Peyer's patch (tissue), 4 donors: ENCODE measurements around the gene RHBDD1. TPM values are rescaled to one million over a fixed set of nuclear protein-coding genes. Genes with fewer than 3 reads are reported as not detected.
"Not testable (repeated sequence)": the region's sequence is repeated elsewhere in the genome, so short reads cannot be mapped to it uniquely, and the experiment has no call there.

ENCODE experiments used
- DNase-seq, 3 donors: peaks; one replicate each; pipeline ENCODE4 v3.0.0-alpha.2; 2017 to 2019
- H3K27ac ChIP-seq, 4 donors: fragments of 200-600 bp; sonication (generic); one replicate each; pipeline ENCODE4 v1.5.1; 2016 to 2019
- H3K27me3 ChIP-seq, 2 donors: fragments of 200-600 bp; sonication (generic); one replicate each; pipeline ENCODE4 v1.5.1; 2019
- H3K36me3 ChIP-seq, 3 donors: fragments of 200-600 bp; sonication (generic); one replicate each; pipeline ENCODE4 v1.5.1; 2016 to 2019
- H3K4me1 ChIP-seq, 4 donors: fragments of 200-600 bp; sonication (generic); one replicate each; pipeline ENCODE4 v1.5.1; 2016 to 2019
- H3K4me3 ChIP-seq, 4 donors: fragments of 200-600 bp; sonication (generic); 1 replicate in 3 of 4; 2 replicates in 1 of 4; pipeline ENCODE4 v1.5.1; 2016 to 2019; ENCODE audit warnings: mild to moderate bottlenecking in 1 of 4
- H3K9me3 ChIP-seq, 4 donors: fragments of 200-600 bp; sonication (generic); one replicate each; pipeline ENCODE4 v1.5.1; 2016 to 2019; ENCODE audit warnings: mild to moderate bottlenecking in 1 of 4
- CTCF ChIP-seq, 6 experiments: fragments of 450-650 bp in 4 of 6; fragments of 200-600 bp in 2 of 6; sonication (generic) in 1 of 6; IDR thresholded peaks; one replicate each; pipeline ENCODE4 v1.5.1; 2017 to 2019; ENCODE audit warnings: antibody characterized with exemption in 6 of 6, mild to moderate bottlenecking in 3 of 6, moderate library complexity in 1 of 6
- POLR2A ChIP-seq, 2 donors: fragments of 450-650 bp; IDR thresholded peaks; one replicate each; pipeline ENCODE4 v1.5.1; 2017; ENCODE audit warnings: antibody characterized with exemption in 2 of 2, mild to moderate bottlenecking in 2 of 2, moderate library complexity in 2 of 2
- total RNA-seq, 4 donors: library from RNA; depleted of rRNA; stranded (reverse); fragments of >200 nt; gene quantifications; one replicate each; pipeline ENCODE4 v1.1.0, GENCODE V29; 2016

The RHBDD1 gene
- total RNA-seq, 4 donors from 2014 or later = 12.6 to 68.5 (median 30.6) TPM

GRCh38 chr2:226839161-226839560 lies 3.3 kb downstream of the RHBDD1 start:
- Histone ChIP-seq H3K27me3 (no peaks in the 10 kb centered on the region), H3K4me1 (peaks cover 0 to 20% (median 8%) of the 10 kb centered on the region in 4 donors), H3K9me3 (no peaks in the 10 kb centered on the region), H3K36me3 (no peaks in the 10 kb centered on the region), H3K27ac (peak overlapping the region in 3 of 4 donors; percentile 22 to 63 (median 44)), H3K4me3 (no peak overlapping the region)
- no peak for DNase-seq
- TF ChIP-seq POLR2A (IDR thresholded peaks at IDR 0.05) (no peak), CTCF (IDR thresholded peaks at IDR 0.05) (no peak)

- Histone ChIP-seq H3K9me3 (no peaks in the 10 kb centered on the region), H3K27ac (peak overlapping the region in 2 of 4 donors; percentile 44 to 63), H3K4me3 (no peak overlapping the region), H3K4me1 (peaks cover 0 to 15% (median 6%) of the 10 kb centered on the region in 4 donors), H3K36me3 (no peaks in the 10 kb centered on the region), H3K27me3 (no peaks in the 10 kb centered on the region)
- no peak for DNase-seq
- no peak for TF ChIP-seq CTCF (IDR thresholded peaks at IDR 0.05)
- no peak for TF ChIP-seq POLR2A (IDR thresholded peaks at IDR 0.05)
Measured at GRCh38 chr2:226839951-226840350, 4.1 kb downstream of the RHBDD1 start.

GRCh38 chr2:226843001-226843400 lies 7.1 kb downstream of the RHBDD1 start:
- not testable (repeated sequence) for H3K4me3 ChIP-seq, H3K27me3 ChIP-seq, H3K9me3 ChIP-seq, H3K4me1 ChIP-seq, DNase-seq, H3K27ac ChIP-seq, H3K36me3 ChIP-seq

- Histone ChIP-seq H3K27me3 (no peaks in the 10 kb centered on the region), H3K4me3 (no peak overlapping the region), H3K4me1 (peaks cover 0 to 3% (median 0%) of the 10 kb centered on the region in 4 donors), H3K9me3 (no peaks in the 10 kb centered on the region), H3K27ac (no peak overlapping the region), H3K36me3 (no peaks in the 10 kb centered on the region)
- TF ChIP-seq CTCF (IDR thresholded peaks at IDR 0.05) = no peak
- TF ChIP-seq POLR2A (IDR thresholded peaks at IDR 0.05) = no peak
- DNase-seq = no peak
Measured at GRCh38 chr2:226845386-226846116, 9.7 kb downstream of the RHBDD1 start.

- no peak for DNase-seq
- Histone ChIP-seq H3K27me3 (no peaks in the 10 kb centered on the region), H3K36me3 (no peaks in the 10 kb centered on the region), H3K4me3 (no peak overlapping the region), H3K4me1 (peaks cover 0 to 3% (median 0%) of the 10 kb centered on the region in 4 donors), H3K27ac (no peak overlapping the region), H3K9me3 (no peaks in the 10 kb centered on the region)
- TF ChIP-seq CTCF (IDR thresholded peaks at IDR 0.05) = no peak
- no peak for TF ChIP-seq POLR2A (IDR thresholded peaks at IDR 0.05)
Measured at GRCh38 chr2:226847090-226847489, 11.2 kb downstream of the RHBDD1 start.

GRCh38 chr2:226847511-226847910 lies 11.7 kb downstream of the RHBDD1 start:
- Histone ChIP-seq H3K4me1 (peaks cover 0 to 3% (median 0%) of the 10 kb centered on the region in 4 donors), H3K9me3 (no peaks in the 10 kb centered on the region), H3K27ac (no peak overlapping the region), H3K4me3 (no peak overlapping the region), H3K36me3 (no peaks in the 10 kb centered on the region), H3K27me3 (no peaks in the 10 kb centered on the region)
- TF ChIP-seq POLR2A (IDR thresholded peaks at IDR 0.05) (no peak), CTCF (IDR thresholded peaks at IDR 0.05) (no peak)
- DNase-seq = no peak
